GM23338 (cell line): Measurements from ENCODE around the gene SNF8. TPM values are rescaled to one million over a fixed set of nuclear protein-coding genes. Genes with fewer than 3 reads are reported as not detected.

Experiments used
- ATAC-seq: fragments of 200-7000 bp; cut with Tn5 transposase; 3 replicates; pipeline ENCODE4 v1.9.1; 2020
- DNase-seq: peaks from one replicate; pipeline ENCODE4 v3.0.0-alpha.2; 2015; ENCODE audit warnings: low spot score
- H2AFZ ChIP-seq: fragments of 200-600 bp; sonication (generic); 2 replicates; pipeline ENCODE4 v1.8.0; 2016; ENCODE audit warnings: antibody characterized with exemption, mild to moderate bottlenecking, moderate library complexity
- H3F3A ChIP-seq: fragments of 200-600 bp; sonication (generic); replicated peaks from 2 replicates; pipeline ENCODE4 v1.8.0; 2017; ENCODE audit warnings: antibody characterized with exemption, mixed run types, low read depth
- H3K27ac ChIP-seq: fragments of 200-600 bp; sonication (generic); 2 replicates; pipeline ENCODE4 v1.6.1; 2016; ENCODE audit warnings: low read depth
- H3K27me3 ChIP-seq: fragments of 200-600 bp; sonication (generic); 2 replicates; pipeline ENCODE4 v1.8.0; 2016; ENCODE audit warnings: mild to moderate bottlenecking, mixed run types, moderate library complexity; ENCODE audit not compliant: insufficient read depth
- H3K36me3 ChIP-seq: fragments of 200-600 bp; sonication (generic); 2 replicates; pipeline ENCODE4 v1.8.0; 2016; ENCODE audit warnings: mild to moderate bottlenecking; ENCODE audit not compliant: insufficient read depth
- H3K4me1 ChIP-seq: fragments of 200-600 bp; sonication (generic); 2 replicates; pipeline ENCODE4 v1.8.0; 2016; ENCODE audit warnings: mild to moderate bottlenecking, moderate library complexity; ENCODE audit not compliant: insufficient read depth
- H3K4me2 ChIP-seq: fragments of 200-600 bp; sonication (generic); 2 replicates; pipeline ENCODE4 v1.7.1; 2017; ENCODE audit warnings: mixed run types
- H3K4me3 ChIP-seq: fragments of 200-600 bp; sonication (generic); 2 replicates; pipeline ENCODE4 v1.6.1; 2016; ENCODE audit warnings: mixed run types
- H3K79me2 ChIP-seq: fragments of 200-600 bp; sonication (generic); replicated peaks from 2 replicates; pipeline ENCODE4 v1.8.0; 2017; ENCODE audit warnings: mild to moderate bottlenecking; ENCODE audit not compliant: insufficient read depth
- H3K9me2 ChIP-seq: fragments of 200-600 bp; sonication (generic); 2 replicates; pipeline ENCODE4 v1.8.0; 2017; ENCODE audit not compliant: insufficient read depth
- H4K20me1 ChIP-seq: fragments of 200-600 bp; sonication (generic); replicated peaks from 2 replicates; pipeline ENCODE4 v1.8.0; 2017; ENCODE audit warnings: mild to moderate bottlenecking; ENCODE audit not compliant: insufficient read depth
- H3K27ac Mint-ChIP-seq: 2 replicates; pipeline ENCODE4 v1.8.0; 2020; ENCODE audit warnings: inconsistent platforms, mild to moderate bottlenecking, moderate library complexity, mixed read lengths
- H3K27me3 Mint-ChIP-seq: 3 replicates; pipeline ENCODE4 v1.8.0; 2022; ENCODE audit warnings: low read depth, mild to moderate bottlenecking, moderate library complexity, mixed read lengths, inconsistent platforms; ENCODE audit not compliant: insufficient read depth, poor library complexity
- H3K36me3 Mint-ChIP-seq: 3 replicates; pipeline ENCODE4 v1.8.0; 2021; ENCODE audit warnings: low read depth, mild to moderate bottlenecking, inconsistent platforms, moderate library complexity, mixed read lengths
- H3K4me1 Mint-ChIP-seq: 3 replicates; pipeline ENCODE4 v1.8.0; 2020; ENCODE audit warnings: mild to moderate bottlenecking, inconsistent platforms, mixed read lengths
- H3K4me3 Mint-ChIP-seq: 3 replicates; pipeline ENCODE4 v1.8.0; 2021; ENCODE audit warnings: moderate library complexity, mild to moderate bottlenecking, inconsistent platforms, mixed read lengths
- H3K9me3 Mint-ChIP-seq: 3 replicates; pipeline ENCODE4 v1.8.0; 2020; ENCODE audit warnings: moderate library complexity, mild to moderate bottlenecking, inconsistent platforms, mixed read lengths
- CTCF ChIP-seq, 2 experiments: fragments of 200-600 bp in 1 of 2; sonication (generic) in 1 of 2; conservative IDR thresholded peaks; 2 replicates each; pipeline versions ENCODE4 v1.5.1 to v1.6.1; 2016 to 2017; ENCODE audit warnings: antibody characterized with exemption in 2 of 2, low read depth in 2 of 2, mild to moderate bottlenecking in 2 of 2, moderate library complexity in 1 of 2
- ETS1 ChIP-seq: IDR thresholded peaks from 2 replicates; pipeline ENCODE4 v1.6.1; 2016; ENCODE audit warnings: antibody characterized with exemption
- EZH2 ChIP-seq: fragments of 200-600 bp; sonication (generic); IDR thresholded peaks from one replicate; pipeline ENCODE4 v1.8.0; 2017; ENCODE audit warnings: antibody characterized with exemption, mild to moderate bottlenecking, low read depth; ENCODE audit not compliant: unreplicated experiment
- EZH2phosphoT487 ChIP-seq: fragments of 200-600 bp; sonication (generic); IDR thresholded peaks from one replicate; pipeline ENCODE4 v1.8.1; 2018; ENCODE audit warnings: antibody characterized with exemption; ENCODE audit not compliant: unreplicated experiment
- JUNB ChIP-seq: IDR thresholded peaks from one replicate; pipeline ENCODE4 v1.6.1; 2016; ENCODE audit warnings: antibody characterized with exemption; ENCODE audit not compliant: unreplicated experiment
- NANOG ChIP-seq: IDR thresholded peaks from 2 replicates; pipeline ENCODE4 v1.6.1; 2016; ENCODE audit warnings: antibody characterized with exemption, borderline replicate concordance
- STAT1 ChIP-seq: IDR thresholded peaks from one replicate; pipeline ENCODE4 v1.6.1; 2016; ENCODE audit warnings: antibody characterized with exemption; ENCODE audit not compliant: unreplicated experiment
- ZNF114 ChIP-seq: fragments of 250-450 bp; sonication (Bioruptor Pico); IDR thresholded peaks from 2 replicates; pipeline ENCODE4 v1.5.0; 2020; ENCODE audit warnings: mild to moderate bottlenecking, moderate library complexity
- ZNF331 ChIP-seq: fragments of 250-450 bp; sonication (Bioruptor Pico); IDR thresholded peaks from 2 replicates; pipeline ENCODE4 v1.5.0; 2020; ENCODE audit warnings: low read depth, mild to moderate bottlenecking, moderate library complexity
- ZNF462 ChIP-seq: fragments of 250-450 bp; sonication (Bioruptor Pico); IDR thresholded peaks from 2 replicates; pipeline ENCODE4 v1.5.0; 2020; ENCODE audit warnings: mild to moderate bottlenecking, moderate library complexity
- polyA plus RNA-seq: library from polyadenylated mRNA; unstranded; fragments of >200 nt; fragmentation: Nextera tagmentation; extraction: Ambion mirVana; gene quantifications from 2 replicates; pipeline ENCODE4 v1.2.1, GENCODE V29; 2016
- total RNA-seq: library from RNA; depleted of rRNA; stranded (reverse); fragments of >200 nt; shearing (Covaris generic); gene quantifications from 2 replicates; pipeline ENCODE4 v1.2.3, GENCODE V29; 2014

Gene SNF8
- total and polyA plus RNA-seq, 2 experiments from 2014 or later, result 88.5 to 113 TPM

GRCh38 chr17:48992444-48992843 is 47.8 kb upstream of the SNF8 start:
- peaks cover 17% of the 10 kb centered on the region for H3K27me3 Mint-ChIP-seq
- H3K27ac ChIP-seq, result peak overlapping the region; percentile 5; the same call in 1 of the 2 replicates
- peaks cover 3% of the 10 kb centered on the region; the same call in 2 of the 3 replicates for H3K9me3 Mint-ChIP-seq
- H3K79me2 ChIP-seq, result peaks cover 3% of the 10 kb centered on the region
- TF ChIP-seq JUNB (no peak), ETS1 (no peak), STAT1 (no peak)
- H3K4me1 Mint-ChIP-seq, result peaks cover 44% of the 10 kb centered on the region
- no peaks in the 10 kb centered on the region for H3K36me3 ChIP-seq
- H3K4me3 ChIP-seq, result no peak overlapping the region
- DNase-seq (no peak), ATAC-seq (no peak)
- H3K27me3 ChIP-seq, result no peaks in the 10 kb centered on the region
- H3F3A ChIP-seq, result peaks cover 11% of the 10 kb centered on the region
- no peak overlapping the region for H2AFZ ChIP-seq
- peak overlapping the region; percentile 18; the same call in 2 of the 3 replicates for H3K4me3 Mint-ChIP-seq
- H3K4me1 ChIP-seq, result peaks cover 45% of the 10 kb centered on the region
- no peaks in the 10 kb centered on the region for H4K20me1 ChIP-seq
- peak overlapping the region; percentile 51 for H3K4me2 ChIP-seq
- peak overlapping the region; percentile 93 for H3K27ac Mint-ChIP-seq
- H3K36me3 Mint-ChIP-seq, result peaks cover 6% of the 10 kb centered on the region; the same call in 2 of the 3 replicates
- no peaks in the 10 kb centered on the region for H3K9me2 ChIP-seq

GRCh38 chr17:48990882-48991357 is 46.3 kb upstream of the SNF8 start:
- H3K4me1 ChIP-seq, result peaks cover 45% of the 10 kb centered on the region
- no peaks in the 10 kb centered on the region for H3K9me2 ChIP-seq
- H3K79me2 ChIP-seq, result no peaks in the 10 kb centered on the region
- H3K4me1 Mint-ChIP-seq, result peaks cover 48% of the 10 kb centered on the region
- H3K27ac ChIP-seq, result peak overlapping the region; percentile 41
- ATAC-seq, result no peak
- no peak overlapping the region for H2AFZ ChIP-seq
- no peaks in the 10 kb centered on the region for H4K20me1 ChIP-seq
- DNase-seq, result peak; percentile 63
- H3K27me3 Mint-ChIP-seq, result peaks cover 10% of the 10 kb centered on the region
- H3K4me2 ChIP-seq, result peak overlapping the region; percentile 73
- H3K4me3 ChIP-seq, result peak overlapping the region; percentile 48
- H3K27me3 ChIP-seq, result no peaks in the 10 kb centered on the region
- peak overlapping the region; percentile 41 for H3K27ac Mint-ChIP-seq
- H3K4me3 Mint-ChIP-seq, result peak overlapping the region; percentile 58
- H3K36me3 ChIP-seq, result no peaks in the 10 kb centered on the region
- H3K9me3 Mint-ChIP-seq, result no peaks in the 10 kb centered on the region
- H3F3A ChIP-seq, result peaks cover 6% of the 10 kb centered on the region; the same call in 1 of the 2 replicates
- peaks cover 4% of the 10 kb centered on the region; the same call in 1 of the 3 replicates for H3K36me3 Mint-ChIP-seq
- TF ChIP-seq EZH2phosphoT487, result no peak
- TF ChIP-seq ZNF331 (CRISPR knock-in tag), result no peak
- TF ChIP-seq ZNF114 (CRISPR knock-in tag), result no peak
- TF ChIP-seq ZNF462 (CRISPR knock-in tag), result no peak
- no peak for TF ChIP-seq JUNB
- TF ChIP-seq EZH2, result no peak
- TF ChIP-seq CTCF (conservative IDR thresholded peaks at IDR 0.05; ENCODE audit: low read depth in 2 of 2), result no peak
- TF ChIP-seq ETS1, result no peak
- TF ChIP-seq NANOG, result no peak
